Measurements from ENCODE around the gene MROH9. TPM values are rescaled to one million over a fixed set of nuclear protein-coding genes. Genes with fewer than 3 reads are reported as not detected.

Gene MROH9
- total RNA-seq, 6 experiments from 2014 or later, result 0.10 to 0.17 (median 0.11) TPM; not detected in 3

DNA sequence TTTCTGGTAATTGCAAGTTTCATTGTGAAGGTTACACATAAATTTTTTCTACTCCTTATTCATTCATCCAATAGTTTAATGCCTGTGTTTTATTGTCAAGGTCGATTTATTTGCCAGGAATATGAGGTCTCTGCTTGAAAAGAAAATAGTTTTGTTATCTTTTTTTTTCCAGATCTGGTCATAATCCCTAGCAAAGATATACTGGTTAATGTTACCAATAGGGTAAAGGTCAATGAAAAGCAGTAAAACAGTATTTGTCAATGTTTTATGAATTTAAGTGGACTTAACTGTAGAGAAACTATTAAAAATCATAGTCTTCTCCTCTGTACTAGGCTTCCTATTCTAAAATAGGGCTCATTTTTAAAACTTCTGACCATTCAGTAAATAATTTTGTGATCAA lies 147.3 kb downstream of the MROH9 start:
- Mint-ChIP-seq H3K27ac (no peak overlapping the region), H3K36me3 (ENCODE audit: low read depth) (no peaks in the 10 kb centered on the region), H3K9me3 (no peaks in the 10 kb centered on the region), H3K4me1 (ENCODE audit: low read depth) (peaks cover 6% of the 10 kb centered on the region; the same call in 1 of the 2 replicates), H3K27me3 (ENCODE audit: insufficient read depth) (peaks cover 3% of the 10 kb centered on the region; the same call in 1 of the 2 replicates), H3K4me3 (no peak overlapping the region)
- TF ChIP-seq, protein P1, sequence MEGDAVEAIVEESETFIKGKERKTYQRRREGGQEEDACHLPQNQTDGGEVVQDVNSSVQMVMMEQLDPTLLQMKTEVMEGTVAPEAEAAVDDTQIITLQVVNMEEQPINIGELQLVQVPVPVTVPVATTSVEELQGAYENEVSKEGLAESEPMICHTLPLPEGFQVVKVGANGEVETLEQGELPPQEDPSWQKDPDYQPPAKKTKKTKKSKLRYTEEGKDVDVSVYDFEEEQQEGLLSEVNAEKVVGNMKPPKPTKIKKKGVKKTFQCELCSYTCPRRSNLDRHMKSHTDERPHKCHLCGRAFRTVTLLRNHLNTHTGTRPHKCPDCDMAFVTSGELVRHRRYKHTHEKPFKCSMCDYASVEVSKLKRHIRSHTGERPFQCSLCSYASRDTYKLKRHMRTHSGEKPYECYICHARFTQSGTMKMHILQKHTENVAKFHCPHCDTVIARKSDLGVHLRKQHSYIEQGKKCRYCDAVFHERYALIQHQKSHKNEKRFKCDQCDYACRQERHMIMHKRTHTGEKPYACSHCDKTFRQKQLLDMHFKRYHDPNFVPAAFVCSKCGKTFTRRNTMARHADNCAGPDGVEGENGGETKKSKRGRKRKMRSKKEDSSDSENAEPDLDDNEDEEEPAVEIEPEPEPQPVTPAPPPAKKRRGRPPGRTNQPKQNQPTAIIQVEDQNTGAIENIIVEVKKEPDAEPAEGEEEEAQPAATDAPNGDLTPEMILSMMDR (IDR thresholded peaks at IDR 0.05), result no peak
- DNase-seq, result no peak

DNA sequence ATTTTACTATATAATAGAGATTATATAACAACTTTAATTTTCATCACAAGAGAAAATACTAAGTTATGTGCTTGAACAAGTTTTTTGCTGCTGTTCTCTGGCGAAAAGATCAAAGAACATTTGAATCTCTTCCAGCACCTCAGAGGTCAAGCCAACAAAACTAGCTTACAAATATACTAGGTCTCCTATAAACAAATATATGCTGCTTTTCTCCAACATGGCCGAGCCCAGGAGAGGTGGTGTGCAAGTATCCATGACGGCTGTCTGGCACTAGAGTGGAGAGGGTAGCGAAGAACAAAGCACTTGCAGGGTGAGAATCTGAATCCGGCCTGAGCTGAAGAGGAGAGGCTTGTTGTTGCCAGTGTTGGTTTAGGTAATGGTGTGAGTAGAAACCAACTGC lies 147.9 kb downstream of the MROH9 start:
- Mint-ChIP-seq H3K4me1 (ENCODE audit: low read depth) (peaks cover 6% of the 10 kb centered on the region; the same call in 1 of the 2 replicates), H3K36me3 (ENCODE audit: low read depth) (no peaks in the 10 kb centered on the region), H3K9me3 (no peaks in the 10 kb centered on the region), H3K4me3 (no peak overlapping the region), H3K27ac (no peak overlapping the region), H3K27me3 (ENCODE audit: insufficient read depth) (peaks cover 3% of the 10 kb centered on the region; the same call in 1 of the 2 replicates)
- DNase-seq, result no peak
- TF ChIP-seq, protein P1 (IDR thresholded peaks at IDR 0.05), result no peak

DNA sequence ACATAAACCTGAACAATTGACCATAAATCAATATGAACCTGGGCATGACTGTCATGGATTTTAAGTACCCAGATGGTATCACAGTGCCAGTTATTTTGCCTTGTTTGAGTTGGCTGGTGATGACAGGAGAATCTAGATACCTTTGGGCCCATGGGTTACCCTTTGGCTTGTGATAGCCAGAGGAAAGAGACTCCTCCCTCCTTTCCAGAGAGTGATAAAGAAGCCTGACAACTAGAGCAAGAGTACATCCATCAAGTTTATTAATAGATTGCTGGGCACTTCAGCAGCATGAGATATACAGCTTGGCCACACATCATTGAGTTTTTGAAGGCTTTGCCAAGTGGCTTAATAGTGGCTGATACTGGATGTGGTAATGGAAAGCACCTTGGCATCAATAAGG lies 148.8 kb downstream of the MROH9 start:
- Mint-ChIP-seq H3K36me3 (ENCODE audit: low read depth) (no peaks in the 10 kb centered on the region), H3K27me3 (ENCODE audit: insufficient read depth) (peaks cover 3% of the 10 kb centered on the region; the same call in 1 of the 2 replicates), H3K27ac (no peak overlapping the region), H3K4me3 (no peak overlapping the region), H3K4me1 (ENCODE audit: low read depth) (peaks cover 6% of the 10 kb centered on the region; the same call in 1 of the 2 replicates), H3K9me3 (no peaks in the 10 kb centered on the region)
- TF ChIP-seq, protein P1 (IDR thresholded peaks at IDR 0.05), result no peak
- DNase-seq, result no peak

DNA sequence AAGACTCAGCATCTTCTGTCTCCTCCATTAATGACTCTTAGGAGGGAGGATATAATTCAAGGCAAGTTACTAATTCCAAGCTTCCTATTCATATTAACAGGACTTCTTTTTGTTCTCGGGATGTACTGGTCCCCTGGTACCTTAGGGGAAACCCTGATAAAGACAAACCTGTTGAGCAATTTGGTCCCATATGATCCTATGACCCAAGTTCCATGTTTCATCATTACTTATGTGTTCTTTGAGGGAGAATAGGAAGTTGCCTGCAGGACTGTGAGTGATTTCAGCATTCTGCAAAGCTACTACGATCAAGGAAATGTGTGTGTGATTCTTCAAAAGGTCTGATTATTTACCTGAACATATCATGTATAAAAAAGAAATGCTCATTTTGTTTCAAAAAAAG lies 149.5 kb downstream of the MROH9 start:
- peaks cover 3% of the 10 kb centered on the region; the same call in 1 of the 2 replicates for H3K27me3 Mint-ChIP-seq (ENCODE audit: insufficient read depth)
- H3K9me3 Mint-ChIP-seq, result no peaks in the 10 kb centered on the region
- no peaks in the 10 kb centered on the region for H3K36me3 Mint-ChIP-seq (ENCODE audit: low read depth)
- no peak for DNase-seq
- H3K4me3 Mint-ChIP-seq, result no peak overlapping the region
- no peak overlapping the region for H3K27ac Mint-ChIP-seq
- TF ChIP-seq, protein P1 (IDR thresholded peaks at IDR 0.05), result no peak
- peaks cover 6% of the 10 kb centered on the region; the same call in 1 of the 2 replicates for H3K4me1 Mint-ChIP-seq (ENCODE audit: low read depth)

DNA sequence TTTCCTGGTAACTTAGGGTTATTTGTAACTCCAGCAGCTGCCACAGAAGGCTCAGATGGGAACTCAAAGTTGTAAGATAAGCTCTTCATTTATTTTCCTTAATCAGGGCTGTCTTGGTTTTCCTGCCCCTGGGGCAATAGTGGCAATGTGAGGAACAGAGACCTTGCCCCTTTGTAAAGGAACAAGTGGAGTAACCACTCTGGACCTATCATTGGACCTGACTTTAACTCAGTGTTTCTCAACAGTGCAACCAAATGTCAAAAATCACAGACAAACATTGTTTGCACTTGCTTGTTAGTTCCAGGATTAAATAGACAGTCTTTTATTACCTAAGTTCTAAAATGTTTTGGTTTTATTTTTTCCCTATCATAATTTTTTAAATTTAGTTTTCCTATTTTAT lies 152.6 kb downstream of the MROH9 start:
- Mint-ChIP-seq H3K36me3 (ENCODE audit: low read depth) (no peaks in the 10 kb centered on the region), H3K27me3 (ENCODE audit: insufficient read depth) (peaks cover 3% of the 10 kb centered on the region; the same call in 1 of the 2 replicates), H3K27ac (no peak overlapping the region), H3K9me3 (no peaks in the 10 kb centered on the region), H3K4me1 (ENCODE audit: low read depth) (no peaks in the 10 kb centered on the region), H3K4me3 (no peak overlapping the region)
- no peak for DNase-seq
- TF ChIP-seq, protein P1 (IDR thresholded peaks at IDR 0.05), result no peak
